Retina (tissue), 1 donor: ENCODE data around the gene SERPINE2.

Source experiments
- DNase-seq: peaks from one replicate; pipeline ENCODE4 v3.0.0-alpha.2; 2016

The SERPINE2 gene

DNA sequence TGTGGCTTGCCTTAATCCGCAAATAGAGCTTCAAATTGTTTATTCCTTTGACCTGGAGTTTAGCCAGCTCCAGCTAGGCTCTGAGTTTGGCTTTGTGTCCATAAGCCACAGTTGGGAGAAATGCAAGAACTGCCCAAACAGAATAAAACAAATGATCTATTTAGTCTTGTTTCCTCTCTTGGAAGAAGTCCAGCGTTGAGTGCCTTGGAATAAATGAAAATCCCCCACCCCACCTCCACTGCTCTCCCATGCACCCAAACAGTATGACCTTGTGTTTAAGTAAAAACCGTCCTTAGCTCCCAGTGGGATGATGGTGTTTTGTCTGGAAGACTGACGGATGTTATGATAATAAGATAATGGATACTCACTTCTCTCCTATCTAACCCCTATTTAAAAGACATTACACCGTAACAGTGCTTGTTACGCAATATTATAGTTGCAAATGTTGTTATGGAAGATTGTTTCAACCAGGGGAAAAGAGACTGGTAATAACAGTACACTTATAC, 3.2 kb upstream of the SERPINE2 start:
- DNase-seq = no peak

DNA sequence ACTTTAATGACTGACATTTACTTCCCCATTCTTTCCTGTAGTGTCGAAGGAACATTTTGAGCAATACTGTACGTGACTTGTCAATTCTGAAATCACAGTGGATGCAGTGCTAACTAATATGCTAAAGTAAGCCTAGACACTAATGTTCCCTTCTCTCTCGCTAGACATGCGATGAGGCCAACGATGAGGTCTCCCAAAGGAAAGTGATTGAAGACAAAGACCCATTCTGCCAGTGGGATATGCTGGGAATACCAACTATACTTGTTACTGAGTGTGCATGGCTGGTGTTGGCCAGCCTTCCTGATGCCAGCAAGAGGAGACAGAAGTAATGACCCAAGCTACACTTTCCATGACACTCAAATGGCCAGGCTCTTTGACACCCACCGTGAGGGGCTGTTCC, 2.5 kb upstream of the SERPINE2 start:
- DNase-seq = no peak

DNA sequence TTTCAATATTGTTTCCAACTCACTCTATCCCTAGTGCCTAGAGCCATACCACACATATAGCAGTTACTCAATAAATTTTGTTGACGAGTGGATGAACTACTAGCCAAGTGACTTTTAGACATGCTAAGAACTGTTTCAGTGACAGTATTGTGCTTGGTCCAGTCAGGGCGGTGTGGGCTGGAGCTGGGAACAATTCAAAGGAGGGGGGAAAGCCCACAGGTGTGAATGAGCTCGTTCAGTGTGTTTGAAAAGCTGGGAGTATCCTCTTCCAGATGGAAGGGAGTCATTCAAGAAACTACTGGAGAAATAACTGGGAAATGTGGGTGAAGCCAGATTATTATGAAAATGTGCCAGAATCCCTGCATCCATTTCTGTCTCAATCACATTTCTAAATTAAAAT, 1.7 kb upstream of the SERPINE2 start:
- no peak for DNase-seq

DNA sequence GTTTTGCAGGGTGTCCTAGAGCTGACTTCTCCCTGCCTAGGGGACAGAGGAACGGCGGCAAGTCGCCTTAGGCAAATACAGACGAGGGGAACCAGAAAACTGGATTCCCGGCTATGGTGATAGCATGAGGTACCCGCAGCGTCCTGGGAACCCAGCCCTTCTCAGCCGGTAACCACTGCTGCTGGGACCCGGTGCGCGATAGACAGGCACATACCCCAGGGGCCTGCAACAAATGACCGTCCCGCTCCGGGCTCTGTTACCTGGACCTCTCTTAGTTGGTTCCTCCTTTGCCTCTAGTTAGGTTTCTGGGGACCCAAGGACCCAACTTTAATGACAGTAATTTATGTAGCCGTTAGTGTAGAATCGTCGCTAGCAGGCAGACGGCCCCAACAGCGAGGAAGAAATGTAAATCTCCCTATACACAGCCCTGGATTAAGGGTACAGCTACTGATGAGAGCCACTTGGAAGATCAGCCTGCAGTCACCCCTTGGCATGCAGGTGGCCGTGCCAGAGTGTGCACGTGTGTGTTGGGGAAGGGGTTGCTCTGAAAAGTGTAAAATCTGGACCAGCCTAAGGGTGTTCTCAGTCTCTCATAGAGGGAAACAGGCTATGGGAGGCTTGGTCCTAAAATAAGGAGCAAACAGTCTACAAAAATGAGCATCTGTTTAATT, 819 bp upstream of the SERPINE2 start:
- no peak for DNase-seq

DNA sequence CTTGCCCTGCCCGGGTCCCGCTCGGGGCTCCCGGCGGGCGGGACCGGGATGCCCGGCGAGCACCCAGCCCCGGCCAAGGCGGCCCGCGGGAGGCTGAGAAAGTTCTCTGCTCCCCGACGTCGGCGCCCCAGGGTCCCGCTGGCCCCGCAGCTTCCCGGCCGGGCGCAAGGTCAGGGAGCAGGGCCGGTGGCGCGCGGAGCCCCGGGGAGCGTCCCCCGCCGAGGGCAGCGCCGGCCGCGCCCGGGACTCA, 331 bp downstream of the SERPINE2 start:
- DNase-seq = no peak

DNA sequence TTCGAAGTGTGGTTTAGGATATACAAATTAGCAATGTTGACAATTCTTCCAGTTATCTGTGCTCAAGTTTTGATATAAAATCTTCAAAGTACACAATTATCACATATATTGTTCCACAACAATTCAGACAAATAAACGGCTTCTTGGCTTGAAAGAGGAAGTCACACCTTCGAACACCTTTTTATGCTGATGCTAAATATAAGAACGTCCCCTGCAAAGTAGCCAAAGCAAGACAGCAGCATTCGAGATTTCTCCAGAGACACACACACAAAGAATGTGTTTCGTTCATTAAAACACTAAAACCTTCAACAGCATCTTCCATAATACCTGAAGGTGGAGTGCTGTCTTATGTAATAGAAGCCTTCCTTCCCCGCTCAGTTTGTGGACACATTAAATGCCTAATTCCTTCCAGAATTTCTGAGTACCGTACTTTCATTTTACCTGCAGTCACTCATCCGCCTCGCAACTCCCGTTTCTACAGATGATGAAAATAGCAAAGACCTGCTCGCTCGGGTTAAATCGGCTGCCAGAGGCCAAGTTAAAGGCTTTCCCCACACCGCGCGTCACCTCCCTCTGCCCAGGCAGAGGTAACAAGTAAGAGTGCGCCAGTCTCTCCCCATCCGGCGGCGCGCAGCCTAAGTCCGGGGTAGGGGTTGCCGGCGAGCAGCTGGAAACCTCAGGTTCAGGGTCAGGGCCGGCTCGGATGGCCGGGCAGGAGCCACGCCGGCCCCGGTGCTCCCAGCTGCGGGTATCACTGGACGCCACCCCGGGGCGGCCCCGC, 847 bp downstream of the SERPINE2 start:
- peak; percentile 82 for DNase-seq

DNA sequence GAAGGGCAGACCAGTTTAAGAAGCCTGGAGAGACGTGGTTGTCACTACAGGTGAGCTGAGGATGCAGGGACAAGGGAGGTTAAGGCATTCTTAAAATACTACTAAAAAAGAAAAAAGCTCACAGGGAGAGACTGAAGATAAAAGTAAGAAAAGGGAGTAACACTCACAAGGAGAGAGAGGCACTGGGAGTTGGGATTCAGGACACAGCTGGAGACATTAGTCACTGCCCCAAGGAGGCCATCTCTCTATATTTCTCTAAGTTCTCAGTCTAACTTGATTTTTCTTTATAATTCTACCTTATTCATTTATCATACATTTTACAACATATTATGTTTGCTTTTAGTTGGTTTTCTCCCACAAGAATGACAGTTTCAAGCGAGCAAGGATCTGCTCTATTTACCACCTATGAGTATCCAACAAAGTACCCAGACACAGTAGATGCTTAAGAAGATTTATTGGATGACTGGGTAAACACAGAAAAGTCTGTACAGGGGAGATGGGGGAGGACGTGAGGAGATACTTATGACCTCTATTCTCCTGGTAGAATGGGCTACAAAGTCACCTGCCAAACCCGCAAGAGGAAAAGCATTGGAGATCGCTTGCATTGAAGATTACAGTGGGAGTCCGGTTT, 2.2 kb downstream of the SERPINE2 start:
- no peak for DNase-seq

DNA sequence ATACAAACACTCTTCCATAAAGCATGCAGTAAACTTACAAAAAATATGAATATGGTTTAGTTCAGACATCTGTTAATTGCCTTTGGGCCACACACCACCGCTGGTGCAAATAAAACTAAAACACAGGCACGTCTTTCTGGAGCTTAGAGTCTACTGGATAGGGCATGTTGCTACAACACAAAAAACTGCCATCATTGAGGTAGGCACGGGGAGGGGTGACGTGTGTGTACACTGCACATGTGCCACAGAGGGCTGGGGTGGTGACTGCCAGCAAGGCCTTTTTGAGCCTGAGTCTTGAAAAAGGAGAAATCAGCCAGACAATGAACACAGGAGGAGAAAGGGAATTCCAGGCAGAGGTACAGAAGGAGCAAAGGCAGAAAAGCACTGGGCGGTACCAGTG, 5.1 kb downstream of the SERPINE2 start:
- no peak for DNase-seq

DNA sequence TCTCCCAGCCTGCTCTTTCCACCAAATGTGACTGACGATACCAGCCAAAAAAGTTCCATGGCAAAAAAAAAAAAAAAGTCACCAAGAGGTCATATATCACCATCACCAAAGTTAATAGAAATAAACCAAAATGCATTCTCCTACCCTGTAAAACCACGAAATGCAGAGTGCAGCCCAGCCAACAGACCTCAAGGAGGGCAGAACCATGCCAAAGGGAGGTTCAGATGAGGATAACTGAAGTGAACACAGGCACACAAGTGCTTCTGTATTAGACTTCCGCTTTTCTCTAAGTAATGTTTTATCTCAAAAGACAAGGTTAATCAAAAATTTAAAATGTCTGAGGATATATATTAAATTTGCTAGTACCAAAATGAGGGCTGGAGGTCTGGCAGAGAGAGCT, 5.5 kb downstream of the SERPINE2 start:
- no peak for DNase-seq

DNA sequence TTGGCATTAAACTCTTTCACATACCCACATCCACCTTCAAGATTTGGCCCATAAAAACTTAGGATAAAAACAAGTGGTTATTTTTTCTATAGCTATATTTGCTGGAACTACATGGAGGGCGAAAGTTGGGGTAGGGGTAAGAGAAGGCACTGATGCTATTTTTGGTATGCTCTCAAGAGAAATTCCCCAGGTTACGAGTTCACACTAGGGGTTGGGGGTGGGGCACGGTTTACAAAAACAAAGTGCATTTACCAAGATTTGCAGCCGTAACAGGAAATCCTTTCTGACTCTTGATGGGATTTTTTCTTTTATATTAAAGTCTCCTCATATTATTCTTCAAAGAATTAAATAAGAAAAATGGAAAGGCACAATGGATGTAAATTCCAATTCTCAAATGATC, 6.8 kb downstream of the SERPINE2 start:
- DNase-seq = no peak

DNA sequence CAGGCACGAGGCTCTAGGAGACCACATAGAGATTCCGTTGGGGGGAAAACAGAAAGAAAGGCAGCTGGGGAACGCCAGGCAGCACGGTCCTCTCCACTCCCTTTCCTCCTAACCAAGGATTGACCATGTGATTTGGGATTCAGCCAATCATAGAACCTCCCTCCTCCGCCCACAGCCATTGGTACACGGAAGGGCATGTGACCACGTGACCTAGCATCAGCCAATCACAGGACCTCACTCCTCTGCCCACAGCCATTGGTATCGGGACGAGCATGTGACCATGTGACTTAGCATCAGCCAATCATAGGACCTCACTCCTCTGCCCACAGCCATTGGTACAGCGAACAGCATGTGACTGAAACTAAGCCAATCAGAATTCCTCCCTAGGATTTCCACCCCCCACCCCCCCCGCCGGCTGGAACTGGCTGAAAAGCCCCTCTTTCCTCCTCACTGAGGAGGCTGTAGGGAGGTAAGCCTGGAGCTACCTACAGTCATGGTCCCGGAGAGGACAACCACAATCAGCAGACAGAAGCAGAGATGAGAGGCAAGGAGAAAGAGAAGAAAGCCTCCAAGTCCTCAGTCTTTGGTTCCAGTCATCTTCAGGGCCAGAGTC, 7.6 kb downstream of the SERPINE2 start:
- DNase-seq = no peak

DNA sequence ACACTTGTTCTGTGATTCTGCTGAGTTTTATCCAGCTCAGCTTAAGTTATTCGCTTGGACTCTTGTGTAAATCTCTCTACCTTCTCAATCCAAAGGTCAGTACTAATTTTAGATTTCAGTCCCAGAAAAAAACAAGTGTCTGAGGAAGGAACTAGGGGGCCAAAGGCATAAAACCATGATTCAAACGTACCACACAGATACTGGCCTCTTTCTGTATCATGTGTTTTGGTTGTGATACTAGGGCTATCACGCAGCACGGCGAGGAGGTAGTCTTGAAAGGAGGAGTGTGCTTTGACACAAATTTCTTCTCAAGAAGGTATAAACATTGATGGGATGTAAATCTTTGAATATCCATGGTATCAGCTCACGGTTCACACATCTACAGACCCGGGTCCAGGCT, 8.3 kb downstream of the SERPINE2 start:
- no peak for DNase-seq

DNA sequence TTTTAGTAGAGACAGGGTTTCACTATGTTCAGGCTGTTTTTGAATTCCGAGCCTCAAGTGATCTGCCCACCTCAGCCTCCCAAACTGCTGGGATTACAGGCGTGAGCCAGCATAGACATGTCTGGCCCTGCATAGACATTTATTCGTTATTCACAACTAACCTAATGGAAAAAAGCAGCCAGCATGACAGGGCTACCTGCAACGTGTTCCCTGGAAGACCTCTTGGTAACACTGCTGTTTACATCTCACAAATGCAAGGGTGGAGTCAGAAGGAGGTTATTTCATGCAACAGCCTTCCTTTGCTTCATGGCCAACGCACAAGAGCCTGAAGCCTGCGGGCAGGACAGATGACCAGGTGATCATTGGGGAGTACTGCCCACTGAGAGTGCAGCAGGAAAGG, 9.2 kb downstream of the SERPINE2 start:
- DNase-seq = no peak

DNA sequence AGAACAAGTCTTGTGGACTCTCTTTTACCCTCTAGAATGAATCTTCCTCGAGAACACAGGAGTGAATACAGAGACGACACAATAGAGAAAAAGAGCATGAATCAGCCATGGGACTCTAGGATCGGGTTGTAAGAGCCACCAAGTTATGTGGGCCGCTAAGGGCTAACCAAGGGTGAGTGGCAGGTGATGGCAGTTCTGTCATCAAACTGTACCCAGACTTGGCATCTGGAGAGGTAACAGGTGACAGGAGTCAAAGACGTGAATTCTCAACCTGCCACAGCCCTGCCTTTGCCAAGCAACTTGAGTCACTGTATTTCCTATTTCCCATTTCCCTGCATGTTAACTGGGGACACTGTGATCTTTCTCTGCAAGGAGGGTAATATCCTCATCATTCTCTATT, 11.2 kb downstream of the SERPINE2 start:
- no peak for DNase-seq

DNA sequence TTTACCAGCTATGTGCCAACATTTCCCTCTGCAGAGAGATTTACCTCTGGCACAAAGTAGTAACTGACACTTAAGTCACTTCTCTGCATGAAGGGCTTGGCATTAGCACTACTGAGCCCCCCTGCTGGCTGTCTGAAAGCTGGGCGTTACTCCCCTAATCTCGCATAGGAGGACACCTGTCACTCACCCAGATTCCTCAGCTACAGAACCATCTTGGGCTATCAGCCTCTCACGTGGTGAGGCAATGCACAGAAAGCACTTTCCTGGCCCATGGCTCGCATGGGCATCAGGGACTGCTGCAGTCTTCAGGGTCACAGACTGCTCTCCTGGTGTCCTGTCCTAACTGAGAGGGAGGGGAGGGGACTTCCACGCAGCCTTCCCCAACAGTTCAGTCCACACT, 12.0 kb downstream of the SERPINE2 start:
- DNase-seq = no peak

DNA sequence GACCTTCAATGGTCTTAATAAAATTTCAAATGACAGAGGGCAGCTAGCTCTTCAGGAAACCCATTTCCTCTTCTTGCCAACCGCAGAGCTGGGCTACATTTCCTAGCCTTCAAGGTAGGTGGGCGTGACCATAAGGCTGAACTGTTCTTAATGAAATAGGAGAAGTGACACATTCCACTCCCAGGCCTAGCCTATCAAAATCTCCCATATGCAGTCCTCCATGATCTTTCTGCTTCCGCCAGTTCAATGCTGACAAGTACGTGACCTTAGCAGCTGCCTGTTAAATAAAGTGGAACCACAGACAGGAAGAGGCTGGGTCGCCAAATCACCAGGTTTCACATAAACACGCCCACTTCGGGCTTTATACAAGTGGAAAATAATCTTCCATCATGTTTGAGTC, 13.2 kb downstream of the SERPINE2 start:
- no peak for DNase-seq

DNA sequence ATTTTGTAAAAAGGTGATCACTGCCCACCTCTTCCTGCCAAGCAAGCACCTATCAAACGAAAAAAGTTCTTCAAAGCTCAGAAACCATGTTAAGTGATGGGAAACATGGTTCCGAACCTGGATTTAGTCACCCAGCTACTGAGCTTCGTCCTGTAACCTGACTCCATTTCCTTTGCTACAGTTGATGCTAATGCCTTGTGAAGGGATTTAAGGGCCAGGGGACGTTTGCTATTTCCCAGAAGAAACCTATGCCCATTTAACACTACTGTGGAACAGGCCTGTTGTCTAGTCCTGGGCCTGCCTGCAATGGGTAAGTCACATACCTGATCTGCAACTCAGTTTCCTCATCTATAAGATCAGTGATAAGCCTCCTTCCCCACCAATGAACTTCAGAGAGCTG, 14.8 kb downstream of the SERPINE2 start:
- DNase-seq = no peak

DNA sequence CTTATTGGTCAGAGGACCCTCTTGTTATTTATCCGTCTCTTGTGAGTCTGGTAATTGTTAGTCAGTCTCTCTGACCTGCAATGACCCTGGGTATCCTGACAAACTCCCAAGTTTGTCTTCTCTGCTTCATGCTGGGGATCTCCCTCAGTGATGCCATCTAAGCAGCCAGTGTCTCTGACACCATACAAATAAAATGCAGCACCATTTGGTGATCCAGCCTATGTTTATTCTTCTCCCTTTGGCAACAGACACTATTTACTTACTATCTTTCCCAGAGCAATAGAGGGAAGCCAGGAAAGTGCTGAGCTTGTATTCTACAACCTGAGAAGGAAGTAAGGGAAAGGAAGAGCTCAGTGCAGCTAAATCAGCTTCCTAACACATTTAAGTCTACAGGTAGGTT, 15.9 kb downstream of the SERPINE2 start:
- no peak for DNase-seq

DNA sequence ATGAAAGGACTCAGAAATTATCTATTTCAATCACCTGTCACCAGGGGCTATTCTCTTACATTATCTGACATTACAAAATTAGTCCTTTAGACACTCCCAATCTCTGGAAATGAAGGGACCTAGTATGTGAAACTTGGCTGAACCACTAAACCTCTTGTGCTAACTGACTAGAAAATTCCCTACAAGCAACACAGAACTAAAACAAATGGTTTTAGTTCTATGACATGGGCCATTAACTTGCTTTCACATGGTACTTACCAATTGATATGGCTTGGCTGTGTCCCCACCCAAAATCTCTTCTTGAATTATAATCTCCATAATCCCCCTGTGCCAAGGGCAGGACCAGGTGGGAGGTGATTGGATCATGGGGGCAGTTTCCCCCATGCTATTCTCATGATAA, 16.6 kb downstream of the SERPINE2 start:
- no peak for DNase-seq

DNA sequence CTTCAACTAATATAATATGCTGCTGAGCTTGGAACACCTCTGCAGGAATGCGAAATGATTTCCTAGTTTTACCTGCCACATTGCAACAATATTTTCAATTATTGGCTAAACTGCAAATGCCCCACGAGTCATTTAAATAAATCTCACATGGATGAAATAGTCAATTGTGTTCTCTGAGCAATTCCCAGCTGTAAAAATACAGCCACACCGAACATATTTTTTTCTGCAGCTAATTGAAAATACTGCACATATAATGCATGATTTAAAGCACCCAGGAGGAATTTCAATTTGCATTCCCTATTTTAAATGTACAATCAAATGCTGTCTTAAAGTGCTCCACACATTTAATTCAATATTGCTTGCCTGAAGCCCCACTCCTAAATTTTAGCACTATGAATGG, 18.6 kb downstream of the SERPINE2 start:
- DNase-seq = no peak

DNA sequence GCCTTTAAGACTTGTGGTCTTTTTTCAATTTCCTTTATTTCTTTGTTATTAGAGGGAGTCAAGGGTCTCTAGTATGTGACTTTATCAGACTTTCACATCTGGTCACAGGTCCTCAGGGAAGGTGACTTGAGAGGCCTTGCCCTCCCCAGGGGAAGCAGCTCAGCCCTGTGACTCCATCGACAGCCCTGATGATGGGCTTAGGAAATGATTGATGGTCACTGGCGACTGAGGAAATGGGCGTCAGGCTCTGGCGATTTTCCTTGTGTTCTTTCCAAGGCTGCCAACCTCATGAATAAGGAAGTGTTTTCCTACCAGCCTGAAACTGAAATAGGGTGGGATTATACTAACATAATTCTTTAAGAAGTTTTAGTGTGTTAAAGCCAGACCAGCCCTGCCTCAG, 21.1 kb downstream of the SERPINE2 start:
- DNase-seq = no peak

DNA sequence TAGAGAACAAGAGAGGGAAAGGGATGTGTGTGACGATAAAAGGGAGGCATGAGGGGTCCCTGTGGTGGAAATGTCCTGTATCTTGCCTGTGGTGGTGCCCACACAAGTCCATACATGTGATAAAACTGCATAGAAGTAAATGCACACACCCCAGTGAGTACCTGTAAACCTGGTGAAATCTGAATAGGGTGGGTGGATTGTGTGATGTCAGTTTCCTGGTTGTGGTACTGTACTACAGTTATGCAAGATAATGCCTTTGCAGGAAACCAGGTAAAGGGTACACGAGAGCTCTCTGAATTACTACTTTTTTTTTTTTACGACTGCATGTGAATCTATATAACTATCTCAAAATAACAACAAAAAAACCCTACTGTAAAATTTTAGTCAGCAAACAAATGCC, 22.1 kb downstream of the SERPINE2 start:
- no peak for DNase-seq

DNA sequence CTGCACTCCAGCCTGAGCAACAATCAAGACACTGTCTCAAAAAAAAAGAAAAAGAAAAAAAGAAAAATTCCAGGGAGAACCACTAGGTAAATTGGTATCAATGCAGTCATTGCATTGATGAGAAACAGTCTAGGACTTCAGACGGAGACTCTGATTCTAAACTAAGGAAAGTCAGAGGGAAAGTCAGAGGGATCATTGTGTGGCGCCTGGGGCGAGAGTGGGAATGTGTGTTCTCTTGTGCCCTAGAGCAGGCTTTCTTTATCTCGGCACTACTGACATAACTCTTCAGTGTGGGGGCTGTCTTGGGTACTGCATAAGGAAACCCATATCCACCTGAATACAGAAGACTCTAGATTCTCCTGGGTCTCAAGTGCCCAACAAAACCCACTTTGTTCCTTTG, 24.8 kb downstream of the SERPINE2 start:
- no peak for DNase-seq

DNA sequence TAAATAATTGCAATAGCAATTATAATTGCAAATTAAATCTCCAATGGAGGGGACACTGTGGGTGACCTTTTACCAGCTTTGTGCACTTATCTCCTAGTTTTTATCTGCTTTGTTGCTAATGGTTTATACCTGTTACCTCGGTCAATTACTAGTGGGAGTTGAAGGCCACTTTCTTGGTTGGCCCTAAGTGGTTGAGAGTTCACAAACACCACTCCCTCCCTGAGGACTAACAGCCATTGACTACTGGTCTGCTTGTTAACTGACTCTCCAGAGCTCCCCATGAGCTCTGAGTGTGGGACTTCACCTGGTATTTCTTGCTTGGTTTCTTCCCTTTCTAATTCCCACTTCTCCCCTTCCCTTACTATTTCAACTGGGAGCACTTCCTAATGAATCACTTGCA, 27.2 kb downstream of the SERPINE2 start:
- no peak for DNase-seq
